ENCODE results near the gene HOXD9.

Gene HOXD9

DNA sequence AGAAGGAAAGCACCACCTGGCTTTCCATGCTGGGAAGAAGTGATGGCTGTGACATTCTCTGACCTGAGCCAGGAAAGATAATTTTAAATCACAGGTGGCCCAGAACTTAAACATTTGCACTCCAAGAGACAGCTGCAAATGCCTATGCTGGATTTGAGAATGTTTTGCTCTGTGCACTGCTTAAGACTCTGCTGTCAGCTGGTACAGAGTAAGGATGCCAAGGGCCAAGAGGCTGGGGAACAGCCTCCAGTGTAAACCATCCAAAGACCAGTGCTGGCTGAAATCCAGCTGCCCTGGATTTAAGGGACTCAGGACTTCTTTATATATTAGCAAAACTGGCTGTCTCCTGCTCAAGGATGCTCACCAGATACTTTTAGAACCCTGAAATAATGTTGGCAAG lies 10.9 kb downstream of the HOXD9 start:
- H4K12ac ChIP-seq (ENCODE audit: low read depth, low read length), result no peak overlapping the region
- H3K27me3 ChIP-seq (ENCODE audit: insufficient read depth, low read length), result peaks cover 86% of the 10 kb centered on the region
- no peak overlapping the region for H3K27ac ChIP-seq (ENCODE audit: low read depth, low read length)
- no peak overlapping the region for H3K14ac ChIP-seq (ENCODE audit: low read length)
- H4K91ac ChIP-seq (ENCODE audit: low read depth, low read length), result no peak overlapping the region
- no peak overlapping the region for H2BK12ac ChIP-seq (ENCODE audit: low read length)
- H4K8ac ChIP-seq (ENCODE audit: low read depth, low read length), result no peak overlapping the region
- DNase-seq, result no peak
- H3K36me3 ChIP-seq (ENCODE audit: control insufficient read depth in 1 of 2, insufficient read depth in 2 of 2, low read length in 2 of 2), result no peaks in the 10 kb centered on the region
- H3K4me2 ChIP-seq (ENCODE audit: low read length), result no peak overlapping the region
- H3K18ac ChIP-seq (ENCODE audit: low read length), result no peak overlapping the region
- no peak overlapping the region for H3K23ac ChIP-seq (ENCODE audit: low read length)
- H3K9me3 ChIP-seq (ENCODE audit: insufficient read depth, low read depth, low read length), result peaks cover 9% of the 10 kb centered on the region
- peaks cover 9 to 22% of the 10 kb centered on the region in 2 experiments for H3K4me1 ChIP-seq (ENCODE audit: control insufficient read depth in 1 of 2, insufficient read depth in 2 of 2, low read length in 2 of 2)
- peak overlapping the region; percentile 13 for H3K4me3 ChIP-seq (ENCODE audit: low read depth, low read length)
- no peak overlapping the region for H2AFZ ChIP-seq (ENCODE audit: insufficient read depth, low read length, poor library complexity)
- H3K79me2 ChIP-seq (ENCODE audit: control insufficient read depth, insufficient read depth, low read length, poor library complexity), result no peaks in the 10 kb centered on the region
- no peak overlapping the region for H2AK5ac ChIP-seq (ENCODE audit: low read length)
- no peak overlapping the region for H3K4ac ChIP-seq (ENCODE audit: low read depth, low read length)
- H3K9ac ChIP-seq (ENCODE audit: low read length), result no peak overlapping the region
- no peak overlapping the region for H2BK120ac ChIP-seq (ENCODE audit: insufficient read depth, low read length, poor library complexity)
- no peaks in the 10 kb centered on the region for H3K79me1 ChIP-seq (ENCODE audit: low read length)
- no peak overlapping the region for H2BK5ac ChIP-seq (ENCODE audit: low read depth, low read length, poor library complexity)

DNA sequence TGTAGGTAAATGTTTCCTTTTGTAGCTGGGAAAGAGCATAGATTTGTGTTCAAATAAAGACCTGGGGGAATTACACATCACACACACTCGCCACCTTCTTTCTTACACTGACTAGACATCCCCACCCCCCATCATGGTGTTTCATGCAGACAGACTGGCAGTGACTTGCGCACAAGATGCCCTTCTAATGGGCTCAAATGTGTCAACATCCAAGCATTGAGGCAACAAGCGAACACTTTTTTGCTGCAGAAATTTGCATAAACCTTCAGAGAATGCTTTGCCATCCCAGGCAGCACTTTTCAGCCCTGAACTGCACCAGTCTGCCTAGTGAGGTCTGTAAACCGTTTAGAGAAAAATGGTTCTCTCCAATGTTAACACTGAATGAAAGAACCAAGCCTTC lies 11.5 kb downstream of the HOXD9 start:
- H2BK120ac ChIP-seq (ENCODE audit: insufficient read depth, low read length, poor library complexity), result no peak overlapping the region
- no peak overlapping the region for H3K23ac ChIP-seq (ENCODE audit: low read length)
- no peak for DNase-seq
- no peak overlapping the region for H3K18ac ChIP-seq (ENCODE audit: low read length)
- H3K4ac ChIP-seq (ENCODE audit: low read depth, low read length), result no peak overlapping the region
- no peak overlapping the region for H4K8ac ChIP-seq (ENCODE audit: low read depth, low read length)
- peaks cover 10% of the 10 kb centered on the region for H3K9me3 ChIP-seq (ENCODE audit: insufficient read depth, low read depth, low read length)
- H2BK12ac ChIP-seq (ENCODE audit: low read length), result no peak overlapping the region
- no peak overlapping the region for H4K91ac ChIP-seq (ENCODE audit: low read depth, low read length)
- peaks cover 5 to 18% of the 10 kb centered on the region in 2 experiments for H3K4me1 ChIP-seq (ENCODE audit: control insufficient read depth in 1 of 2, insufficient read depth in 2 of 2, low read length in 2 of 2)
- H3K79me2 ChIP-seq (ENCODE audit: control insufficient read depth, insufficient read depth, low read length, poor library complexity), result no peaks in the 10 kb centered on the region
- H3K27ac ChIP-seq (ENCODE audit: low read depth, low read length), result no peak overlapping the region
- peaks cover 86% of the 10 kb centered on the region for H3K27me3 ChIP-seq (ENCODE audit: insufficient read depth, low read length)
- no peak overlapping the region for H3K4me2 ChIP-seq (ENCODE audit: low read length)
- no peak overlapping the region for H2BK5ac ChIP-seq (ENCODE audit: low read depth, low read length, poor library complexity)
- no peaks in the 10 kb centered on the region for H3K79me1 ChIP-seq (ENCODE audit: low read length)
- H3K36me3 ChIP-seq (ENCODE audit: control insufficient read depth in 1 of 2, insufficient read depth in 2 of 2, low read length in 2 of 2), result no peaks in the 10 kb centered on the region
- H4K12ac ChIP-seq (ENCODE audit: low read depth, low read length), result no peak overlapping the region
- H2AK5ac ChIP-seq (ENCODE audit: low read length), result no peak overlapping the region
- H3K14ac ChIP-seq (ENCODE audit: low read length), result no peak overlapping the region
- H3K9ac ChIP-seq (ENCODE audit: low read length), result no peak overlapping the region
- no peak overlapping the region for H2AFZ ChIP-seq (ENCODE audit: insufficient read depth, low read length, poor library complexity)
- WGBS (ENCODE audit: extremely low coverage, insufficient coverage, insufficient read length), result no CpG with 5 or more reads among the region's 4 CpGs
- no peak overlapping the region for H3K4me3 ChIP-seq (ENCODE audit: low read depth, low read length)

DNA sequence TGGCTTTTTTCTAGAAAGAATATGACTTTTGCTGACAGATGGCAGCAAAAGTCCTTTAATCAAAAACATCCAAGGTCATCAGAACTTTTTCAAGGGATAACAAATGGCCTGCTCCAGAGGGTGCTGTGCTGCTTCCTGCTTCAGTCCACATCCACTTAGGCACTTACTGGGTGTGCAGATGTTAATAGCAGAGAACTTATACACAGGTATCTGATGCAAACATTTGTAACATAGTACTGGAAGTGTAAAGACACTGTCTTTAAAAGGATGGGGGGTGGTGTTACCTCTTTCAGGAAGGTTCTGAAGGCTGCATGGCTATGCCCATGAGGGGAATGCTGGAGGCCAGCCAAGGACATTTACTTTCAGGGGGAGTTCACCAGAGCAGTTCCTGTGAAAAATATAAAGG lies 12.5 kb downstream of the HOXD9 start:
- H3K18ac ChIP-seq (ENCODE audit: low read length), result no peak overlapping the region
- no peak overlapping the region for H3K27ac ChIP-seq (ENCODE audit: low read depth, low read length)
- peaks cover 5 to 10% of the 10 kb centered on the region in 2 experiments for H3K4me1 ChIP-seq (ENCODE audit: control insufficient read depth in 1 of 2, insufficient read depth in 2 of 2, low read length in 2 of 2)
- no peak overlapping the region for H3K4me3 ChIP-seq (ENCODE audit: low read depth, low read length)
- no peak overlapping the region for H2BK120ac ChIP-seq (ENCODE audit: insufficient read depth, low read length, poor library complexity)
- no peak overlapping the region for H4K8ac ChIP-seq (ENCODE audit: low read depth, low read length)
- no peak overlapping the region for H4K91ac ChIP-seq (ENCODE audit: low read depth, low read length)
- H4K12ac ChIP-seq (ENCODE audit: low read depth, low read length), result no peak overlapping the region
- no peak overlapping the region for H3K4me2 ChIP-seq (ENCODE audit: low read length)
- H3K9me3 ChIP-seq (ENCODE audit: insufficient read depth, low read depth, low read length), result peaks cover 10% of the 10 kb centered on the region
- no peak overlapping the region for H2BK12ac ChIP-seq (ENCODE audit: low read length)
- no peak for DNase-seq
- H3K23ac ChIP-seq (ENCODE audit: low read length), result no peak overlapping the region
- no peak overlapping the region for H2BK5ac ChIP-seq (ENCODE audit: low read depth, low read length, poor library complexity)
- no peak overlapping the region for H2AFZ ChIP-seq (ENCODE audit: insufficient read depth, low read length, poor library complexity)
- H3K79me2 ChIP-seq (ENCODE audit: control insufficient read depth, insufficient read depth, low read length, poor library complexity), result no peaks in the 10 kb centered on the region
- H3K14ac ChIP-seq (ENCODE audit: low read length), result no peak overlapping the region
- no peaks in the 10 kb centered on the region for H3K79me1 ChIP-seq (ENCODE audit: low read length)
- H3K36me3 ChIP-seq (ENCODE audit: control insufficient read depth in 1 of 2, insufficient read depth in 2 of 2, low read length in 2 of 2), result no peaks in the 10 kb centered on the region
- H3K9ac ChIP-seq (ENCODE audit: low read length), result no peak overlapping the region
- H3K27me3 ChIP-seq (ENCODE audit: insufficient read depth, low read length), result peaks cover 80% of the 10 kb centered on the region
- no peak overlapping the region for H3K4ac ChIP-seq (ENCODE audit: low read depth, low read length)
- no peak overlapping the region for H2AK5ac ChIP-seq (ENCODE audit: low read length)

DNA sequence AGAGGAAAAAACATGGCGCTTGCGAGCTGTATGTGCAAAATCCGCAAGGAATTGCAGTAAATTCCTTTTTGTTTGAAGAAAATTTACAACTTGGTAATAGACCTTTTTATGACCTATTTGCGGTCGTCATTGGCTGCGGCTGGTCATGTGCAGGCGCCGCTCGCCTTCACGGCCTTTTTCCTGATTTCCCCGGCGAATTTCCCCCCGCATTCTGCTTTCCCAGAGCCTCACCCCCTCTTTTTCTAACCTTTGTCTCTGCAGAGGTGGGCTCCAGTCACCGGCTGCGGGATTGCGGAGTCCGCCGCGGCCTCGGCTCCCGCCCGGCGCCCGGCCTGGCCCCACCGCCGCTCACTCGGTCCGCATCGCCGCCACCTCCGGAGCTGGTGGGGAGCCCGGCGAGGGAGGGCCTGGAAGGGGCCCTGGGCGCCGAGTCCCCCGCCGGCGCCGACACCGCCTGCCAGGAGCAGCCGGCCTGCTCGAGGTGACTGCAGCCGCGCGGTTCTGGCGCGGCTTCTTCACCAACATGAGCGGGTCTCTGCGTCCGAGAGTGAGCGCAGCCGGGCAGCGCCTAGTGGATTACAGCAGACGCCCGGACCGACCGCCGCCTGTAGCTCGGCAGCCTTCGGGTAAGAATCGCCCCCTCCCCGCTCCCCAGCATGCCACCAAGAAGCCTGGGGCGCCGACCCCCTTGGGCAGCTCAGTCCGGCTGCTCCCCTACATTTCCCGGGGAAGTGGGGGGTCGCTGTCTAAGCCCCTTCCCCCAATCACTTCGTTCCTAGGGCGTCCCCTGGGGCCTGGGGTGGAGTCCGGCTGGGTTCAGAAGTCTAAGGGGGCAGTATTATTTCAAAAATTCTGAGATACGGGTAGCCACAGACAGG lies 14.1 kb downstream of the HOXD9 start:
- no peak overlapping the region for H2BK12ac ChIP-seq (ENCODE audit: low read length)
- DNase-seq, result peak in 1 of 2 donors; percentile 20
- no CpG with 5 or more reads among the region's 71 CpGs for WGBS (ENCODE audit: extremely low coverage, insufficient coverage, insufficient read length)
- peaks cover 5 to 6% of the 10 kb centered on the region in 2 experiments for H3K4me1 ChIP-seq (ENCODE audit: control insufficient read depth in 1 of 2, insufficient read depth in 2 of 2, low read length in 2 of 2)
- H3K79me2 ChIP-seq (ENCODE audit: control insufficient read depth, insufficient read depth, low read length, poor library complexity), result no peaks in the 10 kb centered on the region
- H3K18ac ChIP-seq (ENCODE audit: low read length), result no peak overlapping the region
- peaks cover 69% of the 10 kb centered on the region for H3K27me3 ChIP-seq (ENCODE audit: insufficient read depth, low read length)
- H3K4me3 ChIP-seq (ENCODE audit: low read depth, low read length), result peak overlapping the region; percentile 53
- H4K12ac ChIP-seq (ENCODE audit: low read depth, low read length), result no peak overlapping the region
- no peak overlapping the region for H4K8ac ChIP-seq (ENCODE audit: low read depth, low read length)
- H2BK5ac ChIP-seq (ENCODE audit: low read depth, low read length, poor library complexity), result no peak overlapping the region
- H3K27ac ChIP-seq (ENCODE audit: low read depth, low read length), result no peak overlapping the region
- H3K23ac ChIP-seq (ENCODE audit: low read length), result no peak overlapping the region
- H2BK120ac ChIP-seq (ENCODE audit: insufficient read depth, low read length, poor library complexity), result no peak overlapping the region
- H3K9ac ChIP-seq (ENCODE audit: low read length), result no peak overlapping the region
- H3K4me2 ChIP-seq (ENCODE audit: low read length), result peak overlapping the region; percentile 79
- H3K4ac ChIP-seq (ENCODE audit: low read depth, low read length), result no peak overlapping the region
- peaks cover 8% of the 10 kb centered on the region for H3K9me3 ChIP-seq (ENCODE audit: insufficient read depth, low read depth, low read length)
- H3K14ac ChIP-seq (ENCODE audit: low read length), result no peak overlapping the region
- no peaks in the 10 kb centered on the region for H3K36me3 ChIP-seq (ENCODE audit: control insufficient read depth in 1 of 2, insufficient read depth in 2 of 2, low read length in 2 of 2)
- no peak overlapping the region for H4K91ac ChIP-seq (ENCODE audit: low read depth, low read length)
- peaks cover 2% of the 10 kb centered on the region for H3K79me1 ChIP-seq (ENCODE audit: low read length)
- H2AFZ ChIP-seq (ENCODE audit: insufficient read depth, low read length, poor library complexity), result no peak overlapping the region
- no peak overlapping the region for H2AK5ac ChIP-seq (ENCODE audit: low read length)

Data from trophoblast cell (in vitro differentiated cells and primary cell).